Measurements from ENCODE around the gene PGM5. TPM values are rescaled to one million over a fixed set of nuclear protein-coding genes. Genes with fewer than 3 reads are reported as not detected.

Gene PGM5
- total RNA-seq, 1 experiment from 2014 or later: not detected

- Histone ChIP-seq H3T11ph (ENCODE audit: low read length) (no peak overlapping the region), H3K79me2 (ENCODE audit: insufficient read depth, low read length) (no peaks in the 10 kb centered on the region)
- TF ChIP-seq CTCF (conservative IDR thresholded peaks at IDR 0.05): 0 out of 3 replicates have a peak, but pooled peaks have one; percentile 22
These were observed 151.4 kb downstream of the PGM5 start for GRCh38 chr9:68507806-68508145.

More at GRCh38 chr9:68507806-68508145, 151.4 kb downstream of the PGM5 start:
- H3K79me1 ChIP-seq (ENCODE audit: insufficient read depth, low read depth, low read length, poor library complexity, severe bottlenecking): no peaks in the 10 kb centered on the region
- H4K8ac ChIP-seq (replicated peaks; ENCODE audit: insufficient read length, low read depth, low read length): no peak overlapping the region
- no peak overlapping the region for H3K56ac ChIP-seq (ENCODE audit: insufficient read length, low read depth, low read length)
- H3K4me1 ChIP-seq (ENCODE audit: insufficient read depth, low read length): no peaks in the 10 kb centered on the region
- peaks cover 99% of the 10 kb centered on the region for H3K27me3 Mint-ChIP-seq (ENCODE audit: low read depth)
- H2BK120ac ChIP-seq (ENCODE audit: low read depth, low read length, poor library complexity, severe bottlenecking): no peak overlapping the region
- no peak overlapping the region for H2BK5ac ChIP-seq (ENCODE audit: insufficient read length, low read length)
- H3K4ac ChIP-seq (ENCODE audit: low read depth, low read length): no peak overlapping the region
- no peak overlapping the region for H3K4me2 ChIP-seq (ENCODE audit: insufficient read depth, insufficient read length, low read length)
- no peak overlapping the region for H3K9ac ChIP-seq (ENCODE audit: extremely low read depth, insufficient read length, low read length)
- H3K18ac ChIP-seq (ENCODE audit: insufficient read length, low read depth, low read length): no peak overlapping the region
- H2BK15ac ChIP-seq (ENCODE audit: low read depth, low read length): no peak overlapping the region
- H3K4me1 Mint-ChIP-seq: peaks cover 5 to 7% of the 10 kb centered on the region in 2 experiments
- peaks cover 2 to 17% of the 10 kb centered on the region in 2 experiments; a peak in 2 of 5 replicates for H3K9me3 Mint-ChIP-seq
- no peak overlapping the region for H2BK12ac ChIP-seq (ENCODE audit: insufficient read length, low read depth, low read length)
- H4K91ac ChIP-seq (ENCODE audit: insufficient read length, low read depth, low read length): no peak overlapping the region
- no peak overlapping the region for H2AFZ ChIP-seq (ENCODE audit: low read length)
- H3K27ac Mint-ChIP-seq: no peak overlapping the region
- H3K14ac ChIP-seq (ENCODE audit: insufficient read depth, low read length): no peak overlapping the region
- peaks cover 66% of the 10 kb centered on the region for H3K27me3 ChIP-seq (ENCODE audit: insufficient read depth, low read length)
- no peaks in the 10 kb centered on the region for H3K36me3 Mint-ChIP-seq (ENCODE audit: insufficient read depth in 1 of 3, low read depth in 3 of 3)
- no peaks in the 10 kb centered on the region for H4K20me1 ChIP-seq (ENCODE audit: control insufficient read depth, insufficient read depth, insufficient read length)
- H2BK20ac ChIP-seq (ENCODE audit: low read depth, low read length, poor library complexity, severe bottlenecking): no peak overlapping the region
- no peaks in the 10 kb centered on the region for H3K9me3 ChIP-seq (ENCODE audit: control insufficient read depth, low read depth, low read length)
- no peak overlapping the region for H3K23ac ChIP-seq (ENCODE audit: insufficient read length, low read depth, low read length)
- no peaks in the 10 kb centered on the region for H3K23me2 ChIP-seq (ENCODE audit: insufficient read length, low read depth, low read length, poor library complexity, severe bottlenecking)
- no peak overlapping the region for H4K5ac ChIP-seq (ENCODE audit: insufficient read length, low read depth, low read length)
- no CpG with 5 or more reads among the region's 2 CpGs for WGBS (ENCODE audit: extremely low coverage, insufficient read length, low lambda C conversion rate)
- no peak overlapping the region for H3K27ac ChIP-seq (ENCODE audit: insufficient read length, low read depth, low read length)
- H2AK5ac ChIP-seq (ENCODE audit: insufficient read length, low read length): no peak overlapping the region
- no peak for DNase-seq
- no peak overlapping the region for H3K4me3 Mint-ChIP-seq
